HG03378 (cell line): ENCODE measurements around the gene COBL.

Source experiments
- ATAC-seq: cut with Tn5 transposase; IDR thresholded peaks from one replicate; pipeline ENCODE4 v1.9.1; 2021; ENCODE audit warnings: mild to moderate bottlenecking, moderate library complexity; ENCODE audit not compliant: unreplicated experiment

The COBL gene, protein sequence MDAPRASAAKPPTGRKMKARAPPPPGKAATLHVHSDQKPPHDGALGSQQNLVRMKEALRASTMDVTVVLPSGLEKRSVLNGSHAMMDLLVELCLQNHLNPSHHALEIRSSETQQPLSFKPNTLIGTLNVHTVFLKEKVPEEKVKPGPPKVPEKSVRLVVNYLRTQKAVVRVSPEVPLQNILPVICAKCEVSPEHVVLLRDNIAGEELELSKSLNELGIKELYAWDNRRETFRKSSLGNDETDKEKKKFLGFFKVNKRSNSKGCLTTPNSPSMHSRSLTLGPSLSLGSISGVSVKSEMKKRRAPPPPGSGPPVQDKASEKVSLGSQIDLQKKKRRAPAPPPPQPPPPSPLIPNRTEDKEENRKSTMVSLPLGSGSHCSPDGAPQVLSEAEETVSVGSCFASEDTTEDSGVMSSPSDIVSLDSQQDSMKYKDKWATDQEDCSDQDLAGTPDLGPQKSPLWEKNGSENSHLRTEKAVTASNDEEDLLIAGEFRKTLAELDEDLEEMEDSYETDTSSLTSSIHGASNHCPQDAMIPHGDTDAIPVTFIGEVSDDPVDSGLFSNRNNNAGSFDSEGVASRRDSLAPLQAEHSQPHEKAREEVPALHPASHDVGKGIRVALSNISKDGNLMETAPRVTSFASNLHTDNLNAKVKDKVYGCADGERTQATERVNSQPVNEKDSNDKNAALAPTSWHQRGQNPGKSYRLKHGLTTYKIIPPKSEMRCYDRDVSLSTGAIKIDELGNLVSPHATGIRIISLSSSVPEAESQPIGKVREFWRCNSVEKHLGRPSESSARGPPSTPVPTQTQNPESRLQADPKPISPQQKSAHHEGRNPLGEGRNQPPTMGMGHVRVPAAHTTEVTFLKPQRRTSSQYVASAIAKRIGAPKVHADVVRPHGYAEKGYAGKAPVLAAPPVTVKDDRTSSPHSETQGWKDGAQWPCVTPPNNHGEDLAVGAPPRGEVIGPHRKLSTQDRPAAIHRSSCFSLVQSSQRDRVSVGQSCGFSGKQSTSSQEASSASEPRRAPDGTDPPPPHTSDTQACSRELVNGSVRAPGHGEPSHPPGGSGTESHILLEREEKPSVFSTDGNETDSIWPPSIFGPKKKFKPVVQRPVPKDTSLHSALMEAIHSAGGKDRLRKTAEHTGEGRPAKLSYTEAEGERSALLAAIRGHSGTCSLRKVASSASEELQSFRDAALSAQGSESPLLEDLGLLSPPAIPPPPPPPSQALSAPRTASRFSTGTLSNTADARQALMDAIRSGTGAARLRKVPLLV

DNA sequence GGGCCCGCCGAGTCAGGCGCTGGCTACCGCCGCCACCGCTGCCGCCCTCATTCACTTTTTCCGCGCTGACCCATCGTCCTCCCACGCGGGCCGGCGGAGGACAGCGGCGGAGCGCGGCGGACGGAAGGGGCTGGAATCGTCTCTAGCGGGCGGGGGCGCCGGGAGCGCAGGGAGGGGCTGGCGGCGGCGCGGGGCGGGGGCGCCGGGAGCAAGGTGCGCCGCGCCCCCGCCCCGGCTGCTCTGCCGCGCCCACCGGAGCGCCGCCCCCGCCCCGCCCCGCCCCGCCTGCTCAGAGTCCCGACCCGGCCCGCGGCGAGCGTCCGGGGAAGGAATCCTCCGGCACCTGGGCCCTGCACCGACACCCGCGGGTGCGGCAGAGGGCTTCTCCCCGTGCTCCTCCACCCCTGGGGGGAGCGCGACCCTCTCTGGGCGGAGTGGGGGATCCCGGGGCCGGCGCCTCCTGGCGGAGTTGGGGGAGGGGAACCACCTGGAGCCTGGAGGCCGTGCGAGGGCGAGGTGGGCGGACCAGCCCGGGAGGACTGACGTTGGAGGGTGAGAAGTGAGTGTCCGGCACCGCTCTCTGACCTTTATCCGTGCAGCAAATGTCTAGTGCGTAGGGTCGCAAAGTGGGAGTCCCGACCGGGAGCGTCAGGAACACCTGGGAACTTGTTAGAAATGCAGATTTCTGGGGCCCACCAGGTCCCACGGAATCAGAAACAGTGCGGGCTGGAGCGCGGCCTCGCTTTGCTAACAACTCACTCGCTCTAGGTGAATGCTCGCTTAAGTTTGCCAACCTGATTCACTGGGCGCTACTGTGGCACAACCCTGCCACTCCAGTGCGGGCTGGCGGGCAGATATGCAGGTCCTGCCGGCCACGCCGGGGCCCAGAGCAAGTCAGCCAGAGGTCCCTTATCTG lies at the start of gene COBL:
Gene COBL (minus strand): TSS at position 144 of the 916 bp plus-strand sequence. CDS start 176 bp downstream, outside the sequence.
- no peak for ATAC-seq

DNA sequence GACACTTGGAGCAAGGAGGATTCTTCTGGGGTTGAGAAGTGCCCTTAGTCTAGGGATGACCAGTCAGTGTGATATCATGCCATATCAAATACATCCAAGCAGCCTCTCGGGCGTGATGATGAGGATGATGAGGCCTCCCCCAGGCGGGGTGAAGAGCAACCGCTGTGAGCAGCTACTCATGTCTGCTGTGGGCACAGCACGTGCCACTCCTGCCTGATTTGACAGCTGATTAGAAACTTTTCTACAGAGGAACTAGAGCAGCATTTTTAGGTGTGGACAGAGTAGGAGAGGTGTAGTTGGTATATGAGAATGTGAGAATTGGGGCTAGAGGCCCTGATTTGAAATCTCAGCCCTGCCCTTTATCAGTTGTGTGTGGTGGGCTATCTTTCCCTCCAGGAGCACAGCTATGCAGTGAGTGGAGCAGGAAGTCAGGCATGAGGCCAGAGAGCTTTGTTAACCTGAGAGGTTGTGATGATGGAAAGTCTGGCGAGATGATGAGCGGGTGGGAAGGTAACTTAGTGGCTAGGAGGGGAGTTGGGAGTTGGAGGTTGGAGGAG lies 49.6 kb upstream of the COBL start:
- no peak for ATAC-seq

DNA sequence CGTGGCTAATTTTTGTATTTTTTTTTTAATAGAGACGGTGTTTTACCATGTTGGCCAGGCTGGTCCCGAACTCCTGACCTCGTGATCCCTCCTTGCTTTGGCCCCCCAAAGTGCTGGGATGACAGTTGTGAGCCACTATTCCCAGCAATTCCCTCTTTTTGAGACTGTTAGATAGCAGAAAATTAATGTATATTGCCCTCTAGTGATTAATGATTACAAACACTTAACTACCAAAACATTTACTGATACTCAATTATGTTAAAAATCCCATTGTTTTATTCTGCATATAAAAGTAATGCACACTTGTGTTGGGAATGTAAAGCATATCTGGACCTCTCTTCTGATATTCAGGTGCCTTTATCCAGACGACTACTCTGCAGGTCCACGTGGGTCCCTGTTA lies 41.2 kb upstream of the COBL start:
- ATAC-seq: no peak

DNA sequence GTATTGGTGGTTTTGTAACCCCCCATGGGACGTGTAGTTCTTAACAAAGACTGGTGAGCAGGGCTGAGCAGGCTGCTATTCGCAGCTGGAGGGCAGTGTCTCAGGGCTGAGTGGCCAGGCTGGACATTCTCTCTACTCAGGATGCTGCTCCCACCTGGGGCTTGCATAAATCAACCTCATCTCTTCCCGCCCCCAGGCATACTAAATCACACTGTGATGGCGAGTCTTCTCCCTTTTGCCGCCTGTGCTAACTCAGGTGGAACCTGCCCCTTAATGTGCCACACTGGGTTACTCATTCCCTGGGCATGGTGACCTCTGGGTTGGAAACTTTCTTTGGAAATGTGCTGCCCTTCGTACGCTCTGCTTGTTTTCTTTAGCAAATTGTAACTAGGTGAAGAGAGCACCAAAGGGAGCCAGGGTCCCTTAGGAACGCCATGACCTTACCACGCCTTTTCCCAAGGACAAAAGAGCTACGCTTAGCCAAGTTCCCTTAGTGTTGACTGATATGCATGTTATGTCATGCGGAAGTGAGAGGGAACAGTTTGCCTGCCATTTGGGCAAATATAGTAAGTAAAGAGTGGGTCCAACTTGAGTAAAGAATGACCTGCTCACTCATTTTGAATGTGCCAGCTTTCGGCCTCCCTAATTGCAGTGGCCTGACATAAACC lies 40.4 kb upstream of the COBL start:
- no peak for ATAC-seq

DNA sequence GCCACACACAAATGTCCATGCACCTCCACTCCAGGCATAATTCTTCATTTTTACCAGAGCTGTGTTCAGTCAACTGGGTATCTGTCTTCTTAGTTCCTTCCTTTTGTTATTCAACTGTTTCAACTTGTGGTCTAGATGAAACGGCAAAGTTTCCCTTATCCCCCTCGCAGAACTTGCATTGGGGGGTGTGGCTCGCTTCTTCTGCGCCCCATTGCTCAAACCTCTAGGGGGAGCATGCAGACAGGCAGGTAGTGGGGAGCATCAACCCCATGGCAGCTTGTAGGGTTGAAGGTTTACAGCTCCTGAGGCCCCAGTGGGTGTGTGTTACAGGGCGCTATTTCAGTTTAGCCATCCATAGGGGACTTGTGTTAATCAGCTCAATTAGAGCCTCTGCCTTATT lies 38.3 kb upstream of the COBL start:
- ATAC-seq: no peak

DNA sequence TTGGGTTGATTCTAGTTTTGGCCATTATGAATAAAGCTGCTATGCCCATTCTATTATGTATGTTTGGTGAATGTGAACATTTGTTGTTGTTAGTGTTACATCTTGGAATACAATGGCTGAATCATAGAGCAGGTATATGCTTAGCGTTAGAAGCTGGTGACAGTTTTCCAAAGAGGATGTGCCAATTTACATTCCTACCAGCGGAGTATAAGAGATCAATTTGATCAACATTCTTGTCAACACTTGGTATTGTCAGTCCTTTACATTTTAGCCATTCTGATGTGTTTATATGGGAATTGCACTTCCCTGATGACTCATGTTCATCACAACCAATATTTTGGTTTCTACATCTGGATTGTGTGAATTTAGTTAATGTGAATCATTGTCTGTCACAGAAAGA lies 37.8 kb upstream of the COBL start:
- no peak for ATAC-seq

DNA sequence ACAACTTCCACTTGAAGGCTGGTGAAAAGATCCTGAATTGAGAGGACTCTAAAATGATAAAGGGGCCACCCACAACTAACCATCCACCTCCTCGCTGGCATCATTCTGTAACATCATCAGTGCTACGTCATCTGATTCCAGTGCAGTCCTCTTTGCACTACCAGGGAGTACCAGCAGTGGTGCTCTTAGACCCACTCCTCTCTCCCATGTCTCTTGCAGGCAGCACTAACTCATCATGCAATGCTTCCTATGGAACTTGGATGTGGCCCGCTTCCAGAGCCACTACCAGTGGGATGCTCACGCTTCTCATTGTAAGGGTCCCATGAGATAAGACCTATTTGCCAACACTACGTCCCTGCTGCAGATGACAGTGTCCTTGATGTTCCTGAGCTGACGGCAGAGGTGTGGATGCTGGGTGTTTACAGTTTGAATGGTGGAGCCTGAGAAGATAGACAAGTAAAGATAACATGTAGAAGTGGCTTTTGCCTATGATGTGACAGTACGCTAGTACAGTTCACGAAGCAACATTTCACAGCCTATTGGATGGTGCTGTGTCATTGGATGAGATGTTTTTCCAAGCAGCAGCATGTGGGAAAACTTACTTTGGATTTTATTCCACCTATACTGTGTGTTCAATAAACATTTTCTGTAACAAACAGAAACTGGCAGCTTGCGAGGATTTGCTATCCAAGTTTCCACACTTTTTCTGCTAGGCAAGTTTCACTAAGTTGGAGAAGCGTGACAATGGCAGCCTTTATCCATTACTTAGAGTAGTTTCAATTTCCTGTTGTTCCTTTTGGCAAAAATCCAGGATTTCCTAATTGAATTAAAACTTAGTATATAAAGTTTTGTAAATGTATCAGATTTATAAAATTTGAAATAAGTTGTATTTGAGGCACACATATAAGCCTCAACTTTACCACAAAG lies 35.8 kb upstream of the COBL start:
- ATAC-seq: no peak

DNA sequence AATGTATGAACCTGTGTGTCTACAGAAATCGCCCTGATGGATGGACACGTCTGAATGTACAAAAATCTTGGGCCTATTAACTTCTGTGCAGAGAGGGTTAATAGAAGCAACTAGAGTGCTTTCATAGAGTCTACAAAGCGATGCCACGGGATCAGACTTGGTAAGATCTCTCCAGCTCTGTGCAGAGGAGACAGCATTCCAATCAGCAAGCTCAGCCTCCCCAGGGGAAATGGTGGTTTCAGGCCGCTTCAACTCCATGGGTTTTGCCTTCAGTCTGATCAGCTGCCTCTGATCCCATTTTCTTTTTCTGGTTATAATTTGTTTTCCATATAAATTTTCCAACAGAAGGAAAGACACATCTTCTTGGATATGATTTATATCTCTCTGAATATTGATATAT lies 35.1 kb upstream of the COBL start:
- no peak for ATAC-seq

DNA sequence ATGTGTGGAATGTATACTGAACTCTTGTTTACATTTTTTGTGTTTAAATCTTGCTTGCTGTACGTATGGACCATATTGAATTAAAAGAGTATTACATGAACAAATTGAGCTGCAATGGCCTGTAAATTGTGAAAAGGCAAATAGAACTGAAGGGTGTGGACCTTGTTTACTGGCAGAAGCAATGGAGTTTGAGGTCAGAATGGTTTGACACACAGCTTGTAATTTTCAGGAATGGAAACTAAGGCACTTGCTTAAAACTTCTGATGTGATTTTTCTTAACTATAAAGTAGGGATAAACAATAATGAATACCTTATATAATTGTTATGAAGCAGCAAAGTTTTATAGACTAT lies 33.9 kb upstream of the COBL start:
- no peak for ATAC-seq

DNA sequence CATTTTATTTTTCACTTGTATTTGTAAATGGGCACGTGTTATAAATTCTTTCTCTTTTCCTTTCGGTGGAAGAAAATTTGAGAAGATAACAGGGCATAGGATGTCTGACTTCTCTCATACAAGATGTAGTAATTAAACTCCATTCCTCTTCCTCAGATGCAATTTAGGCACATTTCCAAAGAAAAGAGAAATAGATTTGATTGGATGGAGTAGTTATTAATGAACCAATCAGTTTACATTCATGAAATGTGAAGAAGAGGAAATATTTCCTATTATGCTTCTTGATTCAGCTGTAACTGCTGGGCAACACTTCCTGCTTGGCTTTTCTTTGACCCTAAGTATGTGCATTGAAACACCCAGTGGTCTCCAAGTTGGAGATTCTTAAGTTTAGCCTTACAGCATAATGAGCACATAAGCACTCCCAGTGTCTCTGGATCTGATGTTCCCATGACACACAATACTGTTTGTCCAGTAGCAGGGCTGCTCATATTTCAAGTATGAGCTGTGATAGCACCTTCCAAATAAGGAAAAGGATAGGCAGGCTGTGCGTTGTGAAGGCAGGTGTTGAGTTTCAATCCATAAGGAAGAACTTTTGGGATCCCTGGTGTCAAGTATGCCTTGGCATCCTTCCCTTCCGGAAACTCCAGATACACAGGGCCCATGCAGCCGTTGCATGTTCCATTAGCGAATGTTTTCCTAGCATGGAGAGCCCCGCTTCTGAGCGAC lies 33.4 kb upstream of the COBL start:
- ATAC-seq: no peak

DNA sequence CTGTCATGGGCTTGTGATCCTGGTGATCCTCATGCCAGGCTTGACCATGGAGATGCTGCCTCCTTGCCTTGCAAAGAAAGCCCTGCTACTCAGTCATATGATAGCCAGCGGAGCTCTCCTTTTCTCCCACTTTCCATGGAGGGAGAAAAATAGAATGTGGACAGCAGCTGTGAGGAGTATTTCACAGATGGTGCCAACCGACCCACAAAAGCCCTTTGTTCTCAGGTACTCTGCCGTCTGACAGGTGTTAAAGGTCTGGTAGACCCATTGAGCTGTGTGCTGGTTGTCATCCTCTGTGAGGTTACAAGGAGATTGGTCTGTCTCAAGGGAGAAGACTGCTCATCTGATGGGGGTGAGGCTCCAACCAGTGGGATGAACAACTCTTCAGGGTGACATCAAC lies 29.5 kb upstream of the COBL start:
- no peak for ATAC-seq

DNA sequence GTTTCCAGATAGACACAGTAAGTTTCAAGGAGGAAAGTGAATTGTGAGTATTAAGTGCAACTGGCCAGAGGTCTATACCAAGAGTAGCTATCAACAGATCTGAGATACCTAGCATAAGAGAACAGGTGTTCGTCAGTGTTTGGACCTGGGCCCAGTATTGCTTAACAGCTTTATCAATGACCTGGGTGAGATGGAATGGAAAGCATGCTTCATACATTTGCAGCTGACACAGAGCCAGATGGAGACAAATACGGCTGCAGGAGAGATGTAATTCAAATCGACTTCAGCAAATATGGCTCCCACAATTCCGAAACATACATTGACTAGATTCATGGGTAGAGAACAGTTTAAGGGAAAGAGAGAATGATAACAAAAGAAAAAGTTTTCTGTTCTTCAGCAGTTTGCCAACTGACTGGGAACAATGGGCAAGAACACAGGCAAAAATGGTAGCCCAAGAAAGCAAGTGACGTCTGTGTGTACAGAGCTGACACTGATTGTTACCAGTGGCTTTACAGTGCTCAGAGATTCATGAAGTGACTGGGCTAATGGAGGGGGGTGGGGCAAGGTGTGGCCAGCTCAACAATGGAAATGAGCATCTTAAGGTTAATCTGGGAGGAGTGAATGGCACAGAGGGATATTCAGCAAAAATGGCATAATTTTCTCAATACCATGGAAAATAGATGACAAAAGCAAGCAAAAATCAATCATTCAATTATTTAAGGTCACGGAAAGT lies 28.0 kb upstream of the COBL start:
- no peak for ATAC-seq

DNA sequence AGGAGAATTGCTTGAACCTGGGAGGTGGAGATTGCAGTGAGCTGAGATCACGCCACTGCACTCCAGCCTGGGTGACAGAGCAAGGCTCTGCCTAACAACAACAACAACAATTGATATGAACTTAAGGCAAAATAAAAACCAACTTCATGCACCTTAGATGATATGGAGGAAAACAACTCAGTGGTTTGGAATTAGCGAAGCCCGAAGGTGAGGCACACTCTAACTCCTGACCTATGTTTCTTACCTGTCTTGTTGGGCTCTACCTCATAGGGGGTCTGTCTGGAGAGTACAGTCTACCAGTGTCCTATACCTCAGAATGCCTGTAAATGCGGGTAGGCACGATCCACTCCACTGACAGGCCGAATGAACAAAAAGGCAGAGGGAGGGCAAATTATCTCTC lies 24.3 kb upstream of the COBL start:
- ATAC-seq: no peak

DNA sequence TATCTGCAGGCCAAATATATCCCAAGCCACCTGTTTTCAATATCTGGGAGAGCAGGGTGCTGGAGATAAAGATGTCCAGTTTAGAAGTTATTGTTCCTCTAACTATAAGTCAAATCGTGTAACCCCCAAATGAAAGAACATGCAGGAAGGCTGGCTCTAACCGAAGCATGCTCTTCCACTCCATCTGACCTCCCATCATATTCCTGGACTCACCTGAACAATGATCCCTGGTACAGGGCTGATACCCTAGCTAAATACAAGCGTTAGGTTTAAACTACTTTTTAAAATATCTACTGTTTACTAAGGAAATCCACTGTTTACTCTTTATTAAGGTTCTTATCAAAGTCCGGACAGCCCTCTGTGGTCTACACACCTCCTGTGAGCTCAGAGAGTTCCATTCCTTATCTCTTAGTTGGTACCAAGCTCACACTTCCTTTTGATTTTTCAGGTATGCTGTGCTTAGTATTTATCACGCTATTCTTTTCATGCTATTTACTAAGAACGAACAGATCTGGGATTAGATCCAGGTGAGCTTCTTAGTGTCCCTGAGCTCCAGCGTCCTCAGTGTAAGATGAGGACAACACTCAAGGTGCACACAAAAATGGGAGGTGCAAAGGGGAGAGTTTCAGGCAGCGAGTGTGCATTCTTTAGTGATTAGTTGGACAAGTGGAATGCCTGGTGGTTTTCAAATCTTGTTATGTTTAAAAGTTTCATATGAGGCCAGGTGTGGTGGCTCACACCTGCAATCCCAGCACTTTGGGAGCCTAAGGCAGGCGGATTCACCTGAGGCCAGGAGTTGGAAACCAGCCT lies 23.6 kb upstream of the COBL start:
- no peak for ATAC-seq

DNA sequence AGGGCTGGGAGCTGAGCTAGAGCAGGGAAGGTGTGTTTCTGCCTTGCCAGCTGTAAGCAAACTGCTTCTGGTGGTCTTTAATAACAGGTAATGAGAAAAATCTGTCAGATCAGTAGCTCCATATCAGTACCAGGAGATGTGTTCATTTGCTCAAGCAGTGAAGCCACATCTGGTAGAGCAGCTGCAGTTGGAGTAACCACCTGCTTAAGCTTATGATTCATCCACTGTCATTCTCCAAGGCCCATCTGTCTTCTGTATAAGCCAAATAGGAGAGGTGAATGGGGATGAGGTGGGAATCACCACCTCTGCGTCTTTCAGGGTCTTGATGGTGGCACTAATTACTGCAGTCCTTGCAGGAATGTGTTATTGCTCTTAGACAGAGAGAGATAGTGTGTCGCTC lies 18.4 kb upstream of the COBL start:
- no peak for ATAC-seq

DNA sequence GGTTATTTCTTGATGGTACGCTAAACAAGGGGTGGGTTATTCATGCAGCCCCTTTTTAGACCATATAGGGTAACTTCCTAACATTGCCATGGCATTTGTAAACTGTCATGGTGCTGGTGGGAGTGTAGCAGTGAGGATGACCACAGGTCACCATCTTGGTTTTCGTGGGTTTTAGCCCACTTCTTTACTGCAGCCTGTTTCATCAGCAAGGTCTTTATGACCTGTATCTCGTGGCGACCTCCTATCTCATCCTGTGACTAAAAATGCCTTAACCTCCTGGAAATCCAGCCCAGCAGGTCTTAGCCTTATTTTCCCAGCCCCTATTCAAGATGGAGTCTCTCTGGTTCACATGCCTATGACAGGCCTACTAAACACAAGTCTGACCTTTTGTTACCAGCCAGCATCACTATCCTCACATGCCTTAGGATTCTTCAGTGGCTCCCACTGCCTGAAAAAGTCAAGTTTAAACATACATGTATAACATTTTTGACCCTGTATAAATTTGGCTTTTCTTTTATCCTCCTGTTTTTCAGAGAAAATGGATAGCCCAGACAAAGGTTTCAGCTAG lies 13.2 kb upstream of the COBL start:
- ATAC-seq: no peak
